Stimulated activated CD4-positive, alpha-beta T cell treated with anti-CD3 and anti-CD28 coated beads, Interleukin-4, amount 100 ng/mL, for 1 hour (primary cell): Measurements from ENCODE around the gene FAM156A.
"Not testable (repeated sequence)": the region's sequence is repeated elsewhere in the genome, so short reads cannot be mapped to it uniquely, and the experiment has no call there.

ENCODE experiments used
- DNase-seq: peaks from one replicate; pipeline ENCODE4 v3.0.0-alpha.2; 2020

The FAM156A gene

DNA sequence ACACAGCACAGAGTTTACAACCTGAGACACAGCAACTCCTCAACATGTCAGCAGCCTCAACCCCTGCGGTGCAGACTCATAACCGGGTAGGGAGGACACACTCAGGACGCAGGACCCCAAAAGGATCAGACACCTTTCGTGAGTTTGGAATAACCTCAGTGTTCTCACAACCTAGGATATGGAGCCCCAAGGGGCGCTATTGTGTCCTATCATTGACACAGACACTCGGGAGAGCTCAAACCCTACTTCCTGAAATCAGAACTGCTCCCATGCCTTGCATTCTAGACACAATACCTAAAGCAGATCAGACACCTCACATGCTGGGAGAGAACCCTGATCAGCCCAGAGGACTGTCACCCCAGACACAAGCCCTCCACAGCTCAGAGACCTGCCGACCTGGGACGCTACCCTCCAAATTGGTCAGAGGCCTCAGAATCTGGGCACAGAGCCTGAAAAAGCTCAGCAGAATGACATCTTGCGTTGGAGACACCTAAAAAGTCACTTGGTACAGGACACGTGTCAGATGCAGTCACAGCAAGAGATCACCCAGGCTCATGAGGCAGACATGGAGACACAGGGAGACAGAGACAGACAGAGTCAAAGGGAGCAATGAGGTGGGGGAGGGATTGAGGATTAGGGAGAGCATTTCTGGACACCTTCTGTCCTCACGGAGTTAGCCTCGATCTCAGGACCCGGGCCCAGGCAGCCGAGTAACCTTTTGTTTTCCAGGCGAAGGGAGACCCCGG is 8.8 kb upstream of the FAM156A start:
- DNase-seq = not testable (repeated sequence)

DNA sequence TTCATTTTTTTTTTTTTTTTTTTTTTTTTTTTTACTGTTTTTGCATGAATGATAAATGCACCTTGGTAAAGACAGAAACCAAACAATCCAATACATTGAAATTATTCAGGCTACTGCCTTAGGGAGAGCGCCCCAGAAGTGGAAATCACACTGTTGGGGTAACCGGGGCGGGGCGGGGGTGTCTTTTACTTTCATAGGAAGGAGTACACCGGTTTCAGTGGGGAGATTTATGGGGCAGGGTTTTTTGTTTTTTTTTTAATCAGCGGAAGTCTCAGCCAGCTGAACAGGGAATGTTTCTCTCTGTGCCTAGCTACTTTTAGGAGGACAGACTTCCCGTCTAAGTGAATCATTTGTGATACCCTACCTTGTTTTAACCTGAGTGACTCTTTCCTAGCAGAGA is 643 bp upstream of the FAM156A start:
- DNase-seq = not testable (repeated sequence)

DNA sequence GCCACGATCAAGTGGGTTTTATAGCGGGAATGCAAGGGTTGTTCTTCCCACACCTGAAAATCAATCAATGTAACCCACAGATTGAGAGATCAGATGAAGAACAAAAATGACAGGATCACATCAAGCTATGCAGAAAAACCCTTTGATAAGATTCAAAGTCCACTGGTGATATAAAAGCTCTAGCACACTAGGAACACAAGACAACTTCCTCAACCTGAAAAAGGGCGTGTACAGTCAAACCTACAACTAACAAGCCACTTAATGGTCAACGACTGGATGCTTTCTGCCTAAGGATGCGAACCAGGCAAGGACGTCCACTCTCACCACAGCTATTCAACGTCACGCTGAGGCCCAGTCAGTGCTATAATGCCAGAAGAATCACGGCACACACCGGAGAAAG is 8.4 kb downstream of the FAM156A start:
- not testable (repeated sequence) for DNase-seq

- DNase-seq = not testable (repeated sequence)
These were observed 9.0 kb downstream of the FAM156A start for GRCh38 chrX:52949325-52949724.

DNA sequence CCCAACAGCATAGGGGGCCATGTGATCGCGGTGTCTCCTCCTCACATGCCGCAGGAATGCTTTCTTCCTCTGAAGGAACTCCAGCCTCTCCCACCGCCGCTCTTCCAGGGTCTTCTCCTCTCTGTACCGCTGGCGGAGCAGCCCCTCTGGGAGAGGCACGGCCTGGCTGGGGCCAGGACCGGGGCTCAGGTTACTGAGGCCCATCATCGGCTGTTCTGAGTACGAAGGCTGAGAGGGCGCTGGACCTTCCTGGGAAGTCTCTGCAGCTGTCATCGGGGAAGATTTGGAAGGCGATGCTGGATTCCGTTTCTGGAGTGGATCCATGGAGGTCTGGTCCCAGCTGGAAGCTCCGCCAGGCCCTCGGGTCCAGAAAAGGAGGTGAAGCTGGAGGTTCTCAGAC is 10.1 kb downstream of the FAM156A start:
- DNase-seq = not testable (repeated sequence)

GRCh38 chrX:52947501-52947900 is 10.8 kb downstream of the FAM156A start:
- DNase-seq = not testable (repeated sequence)

DNA sequence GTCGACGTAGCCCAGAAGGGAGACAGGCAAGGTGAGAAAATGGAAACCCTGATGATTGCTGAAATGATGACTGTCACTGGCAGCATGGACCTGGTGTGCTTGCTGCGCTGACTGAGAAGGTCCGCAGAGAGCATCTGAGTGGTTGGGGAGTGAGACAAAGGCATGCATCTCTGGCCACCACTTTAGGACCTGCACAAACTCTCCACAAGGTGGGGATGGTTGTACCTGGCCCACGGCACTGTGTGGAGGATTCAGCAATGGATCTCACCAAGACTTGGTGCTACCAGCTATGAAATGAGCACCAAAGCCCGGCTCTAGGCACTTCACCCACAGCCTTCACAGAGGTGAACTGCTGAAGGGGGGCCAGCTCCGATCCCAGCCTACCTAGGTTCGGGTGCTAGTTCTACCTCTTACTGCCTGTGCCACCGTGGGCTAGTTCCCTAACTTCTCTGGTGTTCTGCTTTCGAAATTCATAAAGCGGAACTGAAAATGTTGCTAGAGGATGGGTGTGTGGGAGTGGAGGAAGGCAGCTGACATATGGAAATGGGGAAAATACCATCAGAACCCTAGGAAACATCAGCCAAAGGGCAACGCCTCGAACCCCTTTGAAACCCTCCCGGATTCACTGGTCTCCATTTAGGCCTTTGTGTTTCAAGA is 12.4 kb downstream of the FAM156A start:
- not testable (repeated sequence) for DNase-seq

GRCh38 chrX:52941728-52942127 is 16.6 kb downstream of the FAM156A start:
- not testable (repeated sequence) for DNase-seq

- not testable (repeated sequence) for DNase-seq
These were observed 17.6 kb downstream of the FAM156A start for GRCh38 chrX:52940704-52941103.

- DNase-seq = not testable (repeated sequence)
These were observed 22.9 kb downstream of the FAM156A start for GRCh38 chrX:52935470-52935784.

DNA sequence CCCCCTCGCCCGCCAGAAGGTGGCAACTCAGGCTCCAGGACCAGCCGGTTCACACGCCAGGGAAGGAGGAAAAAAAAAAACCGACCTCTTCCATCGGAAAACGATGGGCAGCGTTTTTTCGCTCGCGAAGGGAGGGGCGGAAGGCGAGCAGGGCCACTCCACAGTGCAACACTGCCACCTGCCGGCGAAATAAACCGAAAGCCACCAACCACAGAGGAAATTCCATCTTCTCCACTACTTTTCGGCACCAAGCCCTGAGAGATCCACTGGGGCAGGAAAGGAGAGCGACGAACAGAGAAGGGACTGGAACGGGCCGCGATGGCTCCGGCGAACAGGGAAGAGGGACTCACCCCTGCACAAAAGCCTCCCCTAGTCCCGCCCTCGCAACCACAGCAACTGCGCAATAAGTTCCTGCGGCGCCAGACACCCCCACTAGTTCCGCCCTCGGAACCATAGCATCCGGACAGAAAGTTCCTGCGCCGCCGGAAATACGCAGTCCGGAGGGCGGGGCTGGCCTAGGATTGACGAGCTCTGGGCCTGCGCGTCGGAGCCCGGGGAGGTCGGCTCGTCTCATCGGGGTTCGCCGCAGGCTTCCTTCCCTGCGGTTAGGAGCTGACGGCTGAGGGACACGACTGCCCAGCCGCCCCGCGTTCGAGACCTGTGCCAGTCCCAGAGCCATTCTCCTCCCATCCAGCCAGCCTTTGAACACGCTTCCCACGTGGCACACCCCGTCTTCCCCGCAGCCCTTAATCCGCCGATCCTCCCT is 23.4 kb downstream of the FAM156A start:
- DNase-seq = peak; percentile 85

- DNase-seq = no peak
These were observed 24.2 kb downstream of the FAM156A start for GRCh38 chrX:52933976-52934703.

DNA sequence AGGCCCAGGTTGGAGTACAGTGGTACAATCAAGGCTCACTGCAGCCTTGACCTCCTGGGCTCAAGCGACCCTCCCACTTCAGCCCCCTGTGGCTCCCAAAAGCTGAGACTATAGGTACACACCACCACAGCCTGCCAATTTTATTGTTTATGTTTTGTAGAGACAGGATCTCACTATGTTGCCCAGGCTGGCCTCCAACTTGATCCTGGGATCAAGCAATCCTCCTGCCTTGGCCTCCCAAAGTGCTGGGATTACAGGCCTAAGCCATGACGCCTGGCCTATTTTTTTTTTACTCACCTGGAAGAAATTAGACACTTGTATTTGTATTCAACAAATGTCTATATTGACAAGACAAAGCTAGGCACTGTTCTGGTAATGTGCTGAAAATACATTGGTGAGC is 25.1 kb downstream of the FAM156A start:
- no peak for DNase-seq

DNA sequence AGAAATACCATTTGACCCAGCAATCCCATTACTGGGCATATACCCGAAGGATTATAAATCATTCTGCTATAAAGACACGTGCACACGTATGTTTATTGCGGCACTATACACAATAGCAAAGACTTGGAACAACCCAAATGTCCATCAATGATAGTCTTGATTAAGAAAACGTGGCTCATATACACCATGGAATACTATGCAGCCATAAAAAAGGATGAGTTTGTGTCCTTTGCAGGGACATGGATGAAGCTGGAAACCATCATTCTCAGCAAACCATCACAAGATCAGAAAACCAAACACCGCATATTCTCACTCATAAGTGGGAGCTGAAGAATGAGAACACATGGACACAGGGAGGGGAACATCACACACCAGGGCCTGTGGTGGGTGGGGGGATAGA is 28.1 kb downstream of the FAM156A start:
- DNase-seq = not testable (repeated sequence)

DNA sequence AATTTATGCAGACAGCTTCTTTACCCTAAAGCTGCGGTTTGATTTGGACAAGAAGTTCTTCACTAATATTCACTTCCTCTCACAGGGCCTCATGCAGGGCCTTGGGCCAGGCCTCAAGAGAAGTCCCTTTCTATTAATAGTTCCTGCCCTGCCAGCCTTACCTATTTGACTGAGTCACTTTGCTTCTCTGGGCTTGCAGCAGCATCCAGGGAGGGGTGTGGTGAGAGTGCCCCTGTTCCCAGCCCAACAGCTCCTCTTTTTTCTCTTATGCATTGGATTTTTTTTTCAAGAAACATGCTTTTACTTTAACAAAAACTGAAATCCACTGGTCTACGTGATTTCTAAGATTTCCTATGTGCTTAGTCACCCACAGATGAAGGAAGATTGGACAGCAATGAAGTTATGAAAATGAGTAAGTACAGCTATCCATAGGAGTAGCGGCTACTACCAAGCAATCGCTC is 34.5 kb downstream of the FAM156A start:
- no peak for DNase-seq

DNA sequence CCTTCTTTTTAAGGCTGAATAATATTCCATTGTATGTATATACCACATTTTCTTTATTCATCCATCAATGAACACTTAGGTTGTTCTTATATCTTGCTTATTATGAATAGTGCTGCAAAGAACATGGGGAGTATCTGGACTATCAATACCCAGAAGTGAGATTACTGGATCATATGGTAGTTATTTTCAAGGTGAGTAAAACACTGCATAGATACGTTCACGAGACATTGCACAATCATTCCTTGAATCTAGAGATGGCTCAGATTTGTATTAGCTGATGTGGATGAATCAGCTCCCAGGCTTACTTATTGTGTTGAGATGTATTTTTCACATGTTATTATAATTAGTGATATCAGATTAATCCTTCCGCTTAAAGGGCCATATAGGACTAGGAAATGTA is 43.6 kb downstream of the FAM156A start:
- not testable (repeated sequence) for DNase-seq

GRCh38 chrX:52913681-52914080 is 44.6 kb downstream of the FAM156A start:
- DNase-seq = not testable (repeated sequence)

- not testable (repeated sequence) for DNase-seq
These were observed 48.9 kb downstream of the FAM156A start for GRCh38 chrX:52909313-52909969.

DNA sequence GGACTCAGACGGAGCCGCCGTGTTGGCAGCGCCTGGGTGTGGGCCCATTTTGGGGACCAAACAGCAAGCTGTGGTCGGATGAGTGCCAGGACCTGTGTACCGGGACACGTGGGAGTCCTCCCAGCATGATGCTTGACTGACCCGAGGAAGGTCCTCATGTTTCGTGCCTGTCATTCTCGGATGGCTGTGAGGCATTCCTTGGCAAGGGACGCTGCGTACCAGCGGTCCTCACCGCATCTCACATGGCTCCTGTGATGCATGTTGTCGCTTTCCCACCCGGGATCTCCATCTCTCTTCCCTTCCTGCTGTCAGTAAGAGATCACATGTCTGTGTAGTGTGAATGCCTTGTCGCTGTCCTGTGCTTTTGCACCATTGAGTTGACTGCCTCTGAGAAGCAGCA is 50.4 kb downstream of the FAM156A start:
- DNase-seq = not testable (repeated sequence)

DNA sequence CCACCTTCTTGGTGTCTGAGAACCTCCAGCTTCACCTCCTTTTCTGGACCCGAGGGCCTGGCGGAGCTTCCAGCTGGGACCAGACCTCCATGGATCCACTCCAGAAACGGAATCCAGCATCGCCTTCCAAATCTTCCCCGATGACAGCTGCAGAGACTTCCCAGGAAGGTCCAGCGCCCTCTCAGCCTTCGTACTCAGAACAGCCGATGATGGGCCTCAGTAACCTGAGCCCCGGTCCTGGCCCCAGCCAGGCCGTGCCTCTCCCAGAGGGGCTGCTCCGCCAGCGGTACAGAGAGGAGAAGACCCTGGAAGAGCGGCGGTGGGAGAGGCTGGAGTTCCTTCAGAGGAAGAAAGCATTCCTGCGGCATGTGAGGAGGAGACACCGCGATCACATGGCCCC is 51.2 kb downstream of the FAM156A start:
- not testable (repeated sequence) for DNase-seq

DNA sequence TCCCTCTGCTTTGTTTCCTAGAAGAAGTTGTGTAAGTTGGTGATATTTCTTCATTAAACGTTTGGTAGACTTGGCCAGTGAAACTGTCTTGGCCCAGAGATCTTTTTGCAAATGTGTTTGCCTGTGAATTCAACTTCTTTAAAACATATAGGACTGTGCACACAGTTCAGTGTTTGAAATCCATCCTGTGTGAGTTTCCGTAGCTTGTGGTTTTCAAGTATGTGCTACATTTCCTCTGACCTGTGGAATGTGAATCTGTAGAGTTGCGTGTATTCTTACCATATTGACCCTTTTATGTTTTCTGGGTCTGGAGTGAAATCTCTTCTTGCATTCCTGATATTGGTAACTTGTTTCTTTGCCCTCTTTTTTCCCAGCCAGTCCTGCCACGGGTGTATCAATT is 52.2 kb downstream of the FAM156A start:
- DNase-seq = not testable (repeated sequence)

DNA sequence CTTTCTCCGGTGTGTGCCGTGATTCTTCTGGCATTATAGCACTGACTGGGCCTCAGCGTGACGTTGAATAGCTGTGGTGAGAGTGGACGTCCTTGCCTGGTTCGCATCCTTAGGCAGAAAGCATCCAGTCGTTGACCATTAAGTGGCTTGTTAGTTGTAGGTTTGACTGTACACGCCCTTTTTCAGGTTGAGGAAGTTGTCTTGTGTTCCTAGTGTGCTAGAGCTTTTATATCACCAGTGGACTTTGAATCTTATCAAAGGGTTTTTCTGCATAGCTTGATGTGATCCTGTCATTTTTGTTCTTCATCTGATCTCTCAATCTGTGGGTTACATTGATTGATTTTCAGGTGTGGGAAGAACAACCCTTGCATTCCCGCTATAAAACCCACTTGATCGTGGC is 52.8 kb downstream of the FAM156A start:
- not testable (repeated sequence) for DNase-seq
